A673 (cell line): Measurements from ENCODE around the gene WWP2. TPM values are rescaled to one million over a fixed set of nuclear protein-coding genes. Genes with fewer than 3 reads are reported as not detected.
"Not testable (repeated sequence)": the region's sequence is repeated elsewhere in the genome, so short reads cannot be mapped to it uniquely, and the experiment has no call there.

ENCODE experiments used
- BruUV-seq: library from RNA; stranded (reverse); fragments of 400-500 nt; replicated peaks from 2 replicates; lab custom pipeline; 2021; lab: Mats Ljungman, UMichigan
- CTCF ChIA-PET: fragments of 300-600 bp; sonication (Branson Sonifier 250); formaldehyde crosslinking; loops from one replicate; lab custom pipeline; 2022; ENCODE audit warnings: antibody characterized with exemption; lab: Charles Lee
- POLR2A ChIA-PET: fragments of 300-600 bp; sonication (Branson Sonifier 250); formaldehyde crosslinking; loops from one replicate; lab custom pipeline; 2022; ENCODE audit warnings: antibody characterized with exemption; ENCODE audit not compliant: low non-redundant PET; lab: Charles Lee
- DNase-seq: peaks from one replicate; pipeline ENCODE4 v3.0.0-alpha.2; 2015; ENCODE audit warnings: low spot score
- H3K27ac ChIP-seq: fragments of 200-600 bp; sonication (generic); 2 replicates; pipeline ENCODE4 v1.5.1; 2016; ENCODE audit warnings: mixed run types, low read depth, mild to moderate bottlenecking, mixed read lengths, antibody characterized with exemption, low read length; ENCODE audit not compliant: poor library complexity, severe bottlenecking
- H3K27me3 ChIP-seq: fragments of 200-600 bp; sonication (generic); replicated peaks from 2 replicates; pipeline ENCODE4 v1.6.1; 2017; ENCODE audit warnings: mixed run types, low read depth, mild to moderate bottlenecking, mixed read lengths, antibody characterized with exemption, low read length; ENCODE audit not compliant: insufficient read depth, poor library complexity
- H3K36me3 ChIP-seq: fragments of 200-600 bp; sonication (generic); 2 replicates; pipeline ENCODE4 v1.6.1; 2016; ENCODE audit warnings: mixed run types, mild to moderate bottlenecking, mixed read lengths, antibody characterized with exemption, low read length; ENCODE audit not compliant: insufficient read depth, poor library complexity, severe bottlenecking
- H3K4me1 ChIP-seq: fragments of 200-600 bp; sonication (generic); 2 replicates; pipeline ENCODE4 v1.6.1; 2017; ENCODE audit warnings: mixed run types, mild to moderate bottlenecking, mixed read lengths, antibody characterized with exemption, low read length; ENCODE audit not compliant: insufficient read depth, poor library complexity, severe bottlenecking
- H3K4me3 ChIP-seq: fragments of 200-600 bp; sonication (generic); 2 replicates; pipeline ENCODE4 v1.5.1; 2016; ENCODE audit warnings: low read depth, mixed run types, mild to moderate bottlenecking, mixed read lengths, low read length; ENCODE audit not compliant: poor library complexity, severe bottlenecking
- H3K9me3 ChIP-seq: fragments of 200-600 bp; sonication (generic); 2 replicates; pipeline ENCODE4 v1.6.1; 2016; ENCODE audit warnings: mixed run types, low read depth, mild to moderate bottlenecking, mixed read lengths, antibody characterized with exemption, low read length; ENCODE audit not compliant: poor library complexity, severe bottlenecking
- EZH2 ChIP-seq: fragments of 200-600 bp; sonication (generic); IDR thresholded peaks from 2 replicates; pipeline ENCODE4 v1.6.1; 2017; ENCODE audit warnings: borderline replicate concordance, low read depth, mild to moderate bottlenecking, mixed read lengths, antibody characterized with exemption, low read length; ENCODE audit not compliant: poor library complexity, severe bottlenecking
- intact Hi-C: fragments of 100-400 bp; cut with micrococcal nuclease; formaldehyde crosslinking; loops from one replicate; pipeline ENCODE4 v1.10.0; 2022; ENCODE audit not compliant: unreplicated experiment
- total RNA-seq: library from RNA; stranded (reverse); gene quantifications from 2 replicates; pipeline ENCODE4 v1.2.3, GENCODE V29; 2021
- TF ChIP-seq, protein P1 (sequence below): fragments of 300-800, 200-600 bp; sonication (generic); conservative IDR thresholded peaks from 2 replicates; pipeline ENCODE4 v1.5.1; 2017; ENCODE audit warnings: low read depth, mild to moderate bottlenecking, antibody characterized with exemption, low read length, moderate library complexity, mixed read lengths

WWP2 gene
- total RNA-seq, 1 experiment from 2014 or later = 32.4 TPM

DNA sequence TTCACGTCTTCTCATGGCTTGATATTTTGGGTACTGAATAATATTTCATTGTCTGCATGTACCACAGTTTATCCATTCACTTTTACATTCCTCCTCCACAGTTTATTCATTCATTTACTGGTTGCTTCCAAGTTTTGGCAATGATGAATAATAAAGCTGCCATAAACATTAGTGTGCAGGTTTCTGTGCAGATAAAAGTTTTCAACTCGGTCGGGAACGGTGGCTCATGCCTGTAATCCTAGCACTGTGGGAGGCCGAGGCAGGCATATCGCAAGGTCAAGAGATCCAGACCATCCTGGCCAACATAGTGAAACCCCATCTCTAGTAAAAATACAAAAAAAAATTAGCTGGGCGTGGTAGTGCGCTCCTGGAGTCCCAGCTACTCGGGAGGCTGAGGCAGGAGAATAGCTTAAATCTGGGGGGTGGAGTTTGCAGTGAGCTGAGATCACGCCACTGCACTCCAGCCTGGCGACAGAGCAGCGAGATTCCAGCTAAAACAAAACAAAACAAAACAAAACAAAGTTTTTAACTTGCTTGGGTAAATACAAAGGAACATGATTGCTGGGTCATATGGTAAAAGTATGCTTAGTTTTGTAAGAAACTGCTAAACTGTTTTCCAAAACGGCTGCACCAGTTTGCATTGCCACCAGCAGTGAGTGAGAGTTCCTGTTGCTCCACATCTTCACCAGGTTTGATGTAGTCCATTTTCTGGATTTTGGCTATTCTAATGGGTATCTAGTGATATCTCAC is 89.5 kb downstream of the WWP2 start:
- no peaks in the 10 kb centered on the region for H3K9me3 ChIP-seq
- DNase-seq = no peak
- H3K4me3 ChIP-seq = no peak overlapping the region
- no peaks in the 10 kb centered on the region for H3K36me3 ChIP-seq
- ChIA-PET POLR2A (no interaction called here), CTCF (interaction anchor here (0.6 kb wide), 1 partner anchor 33 kb away, joined by 4 read pairs; no protein-coding TSS in a partner anchor)
- intact Hi-C loops = no loop called here
- H3K4me1 ChIP-seq = no peaks in the 10 kb centered on the region
- TF ChIP-seq, protein P1, sequence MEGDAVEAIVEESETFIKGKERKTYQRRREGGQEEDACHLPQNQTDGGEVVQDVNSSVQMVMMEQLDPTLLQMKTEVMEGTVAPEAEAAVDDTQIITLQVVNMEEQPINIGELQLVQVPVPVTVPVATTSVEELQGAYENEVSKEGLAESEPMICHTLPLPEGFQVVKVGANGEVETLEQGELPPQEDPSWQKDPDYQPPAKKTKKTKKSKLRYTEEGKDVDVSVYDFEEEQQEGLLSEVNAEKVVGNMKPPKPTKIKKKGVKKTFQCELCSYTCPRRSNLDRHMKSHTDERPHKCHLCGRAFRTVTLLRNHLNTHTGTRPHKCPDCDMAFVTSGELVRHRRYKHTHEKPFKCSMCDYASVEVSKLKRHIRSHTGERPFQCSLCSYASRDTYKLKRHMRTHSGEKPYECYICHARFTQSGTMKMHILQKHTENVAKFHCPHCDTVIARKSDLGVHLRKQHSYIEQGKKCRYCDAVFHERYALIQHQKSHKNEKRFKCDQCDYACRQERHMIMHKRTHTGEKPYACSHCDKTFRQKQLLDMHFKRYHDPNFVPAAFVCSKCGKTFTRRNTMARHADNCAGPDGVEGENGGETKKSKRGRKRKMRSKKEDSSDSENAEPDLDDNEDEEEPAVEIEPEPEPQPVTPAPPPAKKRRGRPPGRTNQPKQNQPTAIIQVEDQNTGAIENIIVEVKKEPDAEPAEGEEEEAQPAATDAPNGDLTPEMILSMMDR = no peak
- no peak for TF ChIP-seq EZH2
- no peaks in the 10 kb centered on the region for H3K27me3 ChIP-seq
- H3K27ac ChIP-seq = no peak overlapping the region
- BruUV-seq = no TSS peak

DNA sequence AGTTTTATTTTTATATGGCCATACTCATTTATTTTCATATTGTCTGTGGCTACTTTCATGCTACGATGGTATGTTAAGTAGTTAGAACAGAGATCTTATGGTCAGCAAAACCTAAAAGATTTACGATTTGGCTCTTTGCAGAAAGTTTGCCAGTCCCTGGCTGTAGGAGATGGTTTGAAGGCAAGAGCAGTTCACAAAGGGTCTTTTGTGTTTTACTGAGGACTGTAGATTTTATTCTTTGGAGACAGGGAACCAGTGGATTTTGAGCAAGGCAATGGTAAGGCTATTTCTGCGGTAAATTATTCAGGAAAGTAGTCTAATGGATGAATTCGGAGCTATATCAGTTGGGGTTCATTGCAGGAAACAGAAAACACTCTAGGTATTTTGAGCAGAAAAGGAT is 90.7 kb downstream of the WWP2 start:
- no peak for DNase-seq

DNA sequence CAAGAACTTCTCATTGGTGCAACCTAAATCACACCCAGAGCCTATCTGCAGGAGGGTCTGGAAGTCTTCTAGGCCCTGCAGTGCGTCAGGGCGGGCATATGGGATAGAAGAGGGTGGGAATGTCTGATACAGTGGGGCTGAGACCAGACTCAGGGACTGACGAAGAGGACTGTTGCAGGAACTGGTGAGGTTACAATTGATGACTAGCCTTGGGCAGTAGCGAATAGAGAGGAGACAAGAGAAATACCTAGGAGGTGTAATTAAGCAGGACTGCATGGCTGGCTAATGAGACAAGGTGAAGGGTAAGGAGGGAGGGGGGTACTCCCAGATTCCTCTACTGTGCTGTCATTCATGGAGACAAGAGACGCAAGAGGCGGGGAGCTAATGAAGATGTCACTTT is 91.3 kb downstream of the WWP2 start:
- Histone ChIP-seq H3K9me3 (no peaks in the 10 kb centered on the region), H3K36me3 (no peaks in the 10 kb centered on the region), H3K4me3 (no peak overlapping the region), H3K27ac (no peak overlapping the region), H3K27me3 (no peaks in the 10 kb centered on the region), H3K4me1 (no peaks in the 10 kb centered on the region)
- POLR2A ChIA-PET = no interaction called here
- intact Hi-C loops = no loop called here
- CTCF ChIA-PET = no interaction called here
- no TSS peak for BruUV-seq
- TF ChIP-seq, protein P1 = no peak
- no peak for TF ChIP-seq EZH2
- DNase-seq = no peak

More for the DNA sequence above, 90.7 kb downstream of the WWP2 start:
- H3K27ac ChIP-seq = no peak overlapping the region
- no peak overlapping the region for H3K4me3 ChIP-seq
- no peaks in the 10 kb centered on the region for H3K36me3 ChIP-seq
- no peak for TF ChIP-seq EZH2
- TF ChIP-seq, protein P1 = no peak
- H3K9me3 ChIP-seq = no peaks in the 10 kb centered on the region
- H3K27me3 ChIP-seq = no peaks in the 10 kb centered on the region
- H3K4me1 ChIP-seq = no peaks in the 10 kb centered on the region
- ChIA-PET POLR2A (no interaction called here), CTCF (no interaction called here)
- no TSS peak for BruUV-seq
- intact Hi-C loops = no loop called here

DNA sequence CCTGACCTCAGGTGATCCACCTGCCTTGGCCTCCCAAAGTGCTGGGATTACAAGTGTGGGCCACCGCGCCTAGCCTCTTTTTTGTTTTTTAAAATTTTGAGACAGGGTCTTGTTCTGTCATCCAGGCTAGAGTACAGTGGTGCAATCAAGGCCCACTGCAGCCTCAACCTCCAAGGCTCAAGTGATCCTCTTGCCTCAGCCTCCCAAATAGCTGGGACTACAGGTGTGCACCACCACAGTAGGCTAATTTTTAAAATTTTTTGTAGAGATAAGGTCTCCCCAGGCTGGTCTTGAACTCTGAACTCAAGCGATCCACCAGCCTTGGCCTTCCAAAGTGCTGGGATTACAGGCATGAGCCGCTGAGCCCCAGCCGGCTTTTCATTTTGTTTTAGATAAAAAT is 92.6 kb downstream of the WWP2 start:
- H3K27me3 ChIP-seq, CTCF ChIA-PET, H3K27ac ChIP-seq, H3K4me3 ChIP-seq, H3K36me3 ChIP-seq, H3K9me3 ChIP-seq, intact Hi-C loops, H3K4me1 ChIP-seq, POLR2A ChIA-PET, DNase-seq, BruUV-seq: not testable (repeated sequence)
